Measurements from ENCODE around the gene SAE1.

DNA sequence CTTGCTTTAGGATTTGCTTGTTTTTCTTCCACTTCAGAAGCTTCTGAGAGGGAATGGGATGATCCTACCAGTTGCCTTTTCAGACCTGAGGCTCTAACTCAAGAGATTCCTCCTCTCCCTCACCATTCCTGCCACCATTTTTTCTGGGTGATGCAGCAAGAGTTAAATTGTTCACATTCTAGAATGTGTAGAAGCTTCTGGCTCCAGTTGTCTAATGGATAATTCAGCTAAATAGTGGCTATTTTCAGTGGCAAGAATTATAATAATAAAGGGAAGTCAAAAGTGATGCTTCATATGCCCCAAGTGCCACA, 79.5 kb downstream of the SAE1 start:
- TF ChIP-seq POLR2A (IDR thresholded peaks at IDR 0.05) (no peak), EP300 (IDR thresholded peaks at IDR 0.05) (no peak)
- TF ChIP-seq, protein P1, sequence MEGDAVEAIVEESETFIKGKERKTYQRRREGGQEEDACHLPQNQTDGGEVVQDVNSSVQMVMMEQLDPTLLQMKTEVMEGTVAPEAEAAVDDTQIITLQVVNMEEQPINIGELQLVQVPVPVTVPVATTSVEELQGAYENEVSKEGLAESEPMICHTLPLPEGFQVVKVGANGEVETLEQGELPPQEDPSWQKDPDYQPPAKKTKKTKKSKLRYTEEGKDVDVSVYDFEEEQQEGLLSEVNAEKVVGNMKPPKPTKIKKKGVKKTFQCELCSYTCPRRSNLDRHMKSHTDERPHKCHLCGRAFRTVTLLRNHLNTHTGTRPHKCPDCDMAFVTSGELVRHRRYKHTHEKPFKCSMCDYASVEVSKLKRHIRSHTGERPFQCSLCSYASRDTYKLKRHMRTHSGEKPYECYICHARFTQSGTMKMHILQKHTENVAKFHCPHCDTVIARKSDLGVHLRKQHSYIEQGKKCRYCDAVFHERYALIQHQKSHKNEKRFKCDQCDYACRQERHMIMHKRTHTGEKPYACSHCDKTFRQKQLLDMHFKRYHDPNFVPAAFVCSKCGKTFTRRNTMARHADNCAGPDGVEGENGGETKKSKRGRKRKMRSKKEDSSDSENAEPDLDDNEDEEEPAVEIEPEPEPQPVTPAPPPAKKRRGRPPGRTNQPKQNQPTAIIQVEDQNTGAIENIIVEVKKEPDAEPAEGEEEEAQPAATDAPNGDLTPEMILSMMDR (IDR thresholded peaks at IDR 0.05) = no peak
